K562 (cell line): Measurements from ENCODE around the gene TMEM185B. TPM values are rescaled to one million over a fixed set of nuclear protein-coding genes. Genes with fewer than 3 reads are reported as not detected.

ENCODE experiments used
- ATF1 ChIP-seq, 2 experiments: fragments of 450-650 bp in 1 of 2; IDR thresholded peaks; 2 replicates each; pipeline ENCODE4 v1.6.1; 2016; ENCODE audit warnings: missing compliant biosample characterization in 1 of 2, missing genetic modification characterization in 1 of 2
- BHLHE40 ChIP-seq: IDR thresholded peaks from 2 replicates; pipeline ENCODE4 v1.6.1; 2011; ENCODE audit warnings: low read length, improper control_type of control experiment
- CREB3L1 ChIP-seq: fragments of 450-650 bp; IDR thresholded peaks from 2 replicates; pipeline ENCODE4 v1.6.1; 2014; ENCODE audit warnings: low read depth, mild to moderate bottlenecking, moderate library complexity, borderline replicate concordance
- CSDE1 ChIP-seq, 2 experiments: fragments of 450-650 bp; IDR thresholded peaks; 2 replicates each; pipeline ENCODE4 v1.6.1; 2016; ENCODE audit warnings: mild to moderate bottlenecking in 1 of 2
- FOXM1 ChIP-seq, 2 experiments: fragments of 450-650 bp in 1 of 2; sonication (generic) in 1 of 2; formaldehyde crosslinking in 1 of 2; IDR thresholded peaks; 2 replicates each; pipeline versions ENCODE4 v1.6.1 to v1.9.0; 2017 to 2022; ENCODE audit warnings: low read depth in 2 of 2, mild to moderate bottlenecking in 2 of 2, missing genetic modification reagents in 1 of 2, moderate library complexity in 1 of 2
- LARP7 ChIP-seq: fragments of 450-650 bp; IDR thresholded peaks from 2 replicates; pipeline ENCODE4 v1.6.1; 2016
- MYC ChIP-seq, 2 experiments: fragments of 250-450 bp in 1 of 2; sonication (Bioruptor Pico) in 1 of 2; IDR thresholded peaks; 2 replicates each; pipeline versions ENCODE4 v1.5.1 to v1.6.1; 2012 to 2021; ENCODE audit warnings: low read depth in 2 of 2, borderline replicate concordance in 1 of 2, improper control_type of control experiment in 1 of 2, low read length in 1 of 2, mild to moderate bottlenecking in 1 of 2, moderate library complexity in 1 of 2
- SP1 ChIP-seq: sonication (generic); formaldehyde crosslinking; IDR thresholded peaks from 2 replicates; pipeline ENCODE4 v1.8.1; 2022; ENCODE audit warnings: mild to moderate bottlenecking, missing genetic modification reagents
- TCF7 ChIP-seq: sonication (generic); IDR thresholded peaks from 2 replicates; pipeline ENCODE4 v1.6.1; 2016; ENCODE audit warnings: antibody characterized with exemption, borderline replicate concordance
- TEAD1 ChIP-seq, 2 experiments: fragments of 450-650 bp in 1 of 2; sonication (generic) in 1 of 2; formaldehyde crosslinking; IDR thresholded peaks; 2 replicates each; pipeline versions ENCODE4 v1.4.0 to v1.8.0; 2020 to 2022; ENCODE audit warnings: mild to moderate bottlenecking in 2 of 2, missing genetic modification reagents in 1 of 2
- TGIF2 ChIP-seq: sonication (generic); formaldehyde crosslinking; IDR thresholded peaks from 2 replicates; pipeline ENCODE4 v1.8.1; 2022; ENCODE audit warnings: mild to moderate bottlenecking, missing genetic modification reagents, moderate library complexity
- ZEB2 ChIP-seq: fragments of 450-650 bp; IDR thresholded peaks from 2 replicates; pipeline ENCODE4 v1.6.1; 2016
- ZKSCAN1 ChIP-seq: fragments of 150-350 bp; IDR thresholded peaks from 2 replicates; pipeline ENCODE4 v1.6.1; 2016; ENCODE audit warnings: low read depth, low read length
- ZNF121 ChIP-seq: sonication (generic); formaldehyde crosslinking; conservative IDR thresholded peaks from 2 replicates; pipeline ENCODE4 v1.8.0; 2022; ENCODE audit warnings: missing genetic modification reagents
- ZNF184 ChIP-seq: sonication (generic); formaldehyde crosslinking; IDR thresholded peaks from 2 replicates; pipeline ENCODE4 v1.5.0; 2020; ENCODE audit warnings: missing genetic modification reagents
- polyA plus RNA-seq, 8 experiments: library from polyadenylated mRNA; depleted of rRNA in 4 of 8; stranded (reverse) in 5 of 8; unstranded in 3 of 8; fragments of >200 nt; fragmentation: Nextera tagmentation in 2 of 8; fragmentation: Illumina TruSeq in 1 of 8; extraction: Ambion mirVana in 2 of 8; extraction: Trizol in 1 of 8; gene quantifications; 2 replicates each; pipeline versions ENCODE4 v1.2.1 to v1.2.3, GENCODE V29; 2011 to 2014; ENCODE audit warnings: inconsistent platforms in 1 of 8, missing spikeins in 1 of 8
- total RNA-seq, 7 experiments: library from RNA; depleted of rRNA in 6 of 7; stranded (reverse); fragments of >200 nt in 6 of 7; fragmentation: Illumina TruSeq in 2 of 7; extraction: Trizol in 2 of 7; gene quantifications; 2 replicates each; pipeline versions ENCODE4 v1.2.1 to v1.2.3, GENCODE V29; 2011 to 2021; ENCODE audit warnings: low replicate concordance in 1 of 7
- TF ChIP-seq, protein P1 (sequence below): sonication (generic); formaldehyde crosslinking; IDR thresholded peaks from 2 replicates; pipeline ENCODE4 v1.8.0; 2022; ENCODE audit warnings: mild to moderate bottlenecking, missing genetic modification reagents
- TF ChIP-seq, protein P2 (sequence below): fragments of 250-450 bp; sonication (Bioruptor Pico); IDR thresholded peaks from 2 replicates; pipeline ENCODE4 v1.8.0; 2021; ENCODE audit warnings: borderline replicate concordance, mild to moderate bottlenecking, moderate library complexity; ENCODE audit not compliant: poor library complexity, severe bottlenecking

The TMEM185B gene
- total and polyA plus RNA-seq, 9 of the 15 experiments (the other 6 are each of a cell fraction or from before 2014, with no cell fraction given) = 2.9 to 28.2 (median 11.5) TPM

DNA sequence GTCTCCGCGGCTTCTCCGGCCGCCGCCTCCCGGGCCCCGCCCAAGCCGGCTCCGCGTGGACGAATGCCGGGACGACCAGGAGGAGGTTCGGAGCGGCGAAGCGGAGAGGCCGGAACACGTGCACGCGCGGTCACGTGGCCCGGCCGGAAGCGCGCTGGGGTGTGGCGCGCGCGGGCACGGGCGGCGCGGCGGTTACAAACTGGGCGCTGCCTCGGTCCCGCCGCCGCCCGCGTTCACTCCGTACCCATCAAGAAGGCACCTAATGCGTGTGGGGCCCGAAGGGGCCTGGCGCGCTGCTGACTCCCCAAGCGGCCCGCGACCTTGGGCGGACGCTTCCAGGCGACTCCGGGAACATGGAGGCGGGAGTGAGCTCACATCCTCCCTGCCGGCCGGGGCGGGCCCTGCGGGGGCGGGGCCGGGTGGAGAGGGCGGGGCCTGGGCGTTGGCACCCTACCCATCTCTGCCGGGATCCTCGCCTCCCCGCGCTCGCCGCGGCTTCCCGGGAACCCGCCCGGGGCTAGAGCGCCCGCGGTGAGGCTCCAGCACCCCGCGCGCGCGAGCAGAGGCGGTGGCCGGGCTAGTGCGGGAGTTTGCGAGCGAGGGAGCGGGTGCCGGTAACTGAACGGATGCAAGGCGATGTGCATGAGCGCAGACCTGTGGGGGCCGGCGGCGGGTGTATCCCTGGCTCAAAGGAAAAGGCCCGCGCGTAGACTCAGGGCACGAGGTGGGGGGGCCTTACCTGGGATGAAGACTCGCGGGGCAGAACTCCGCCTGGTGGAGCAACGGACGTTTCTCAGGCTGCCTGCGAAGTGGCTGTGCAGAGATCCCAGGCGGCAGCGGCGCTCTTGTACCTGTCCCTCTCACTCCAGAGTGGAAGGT is at the start of gene TMEM185B (continued):
- TF ChIP-seq, protein P1, sequence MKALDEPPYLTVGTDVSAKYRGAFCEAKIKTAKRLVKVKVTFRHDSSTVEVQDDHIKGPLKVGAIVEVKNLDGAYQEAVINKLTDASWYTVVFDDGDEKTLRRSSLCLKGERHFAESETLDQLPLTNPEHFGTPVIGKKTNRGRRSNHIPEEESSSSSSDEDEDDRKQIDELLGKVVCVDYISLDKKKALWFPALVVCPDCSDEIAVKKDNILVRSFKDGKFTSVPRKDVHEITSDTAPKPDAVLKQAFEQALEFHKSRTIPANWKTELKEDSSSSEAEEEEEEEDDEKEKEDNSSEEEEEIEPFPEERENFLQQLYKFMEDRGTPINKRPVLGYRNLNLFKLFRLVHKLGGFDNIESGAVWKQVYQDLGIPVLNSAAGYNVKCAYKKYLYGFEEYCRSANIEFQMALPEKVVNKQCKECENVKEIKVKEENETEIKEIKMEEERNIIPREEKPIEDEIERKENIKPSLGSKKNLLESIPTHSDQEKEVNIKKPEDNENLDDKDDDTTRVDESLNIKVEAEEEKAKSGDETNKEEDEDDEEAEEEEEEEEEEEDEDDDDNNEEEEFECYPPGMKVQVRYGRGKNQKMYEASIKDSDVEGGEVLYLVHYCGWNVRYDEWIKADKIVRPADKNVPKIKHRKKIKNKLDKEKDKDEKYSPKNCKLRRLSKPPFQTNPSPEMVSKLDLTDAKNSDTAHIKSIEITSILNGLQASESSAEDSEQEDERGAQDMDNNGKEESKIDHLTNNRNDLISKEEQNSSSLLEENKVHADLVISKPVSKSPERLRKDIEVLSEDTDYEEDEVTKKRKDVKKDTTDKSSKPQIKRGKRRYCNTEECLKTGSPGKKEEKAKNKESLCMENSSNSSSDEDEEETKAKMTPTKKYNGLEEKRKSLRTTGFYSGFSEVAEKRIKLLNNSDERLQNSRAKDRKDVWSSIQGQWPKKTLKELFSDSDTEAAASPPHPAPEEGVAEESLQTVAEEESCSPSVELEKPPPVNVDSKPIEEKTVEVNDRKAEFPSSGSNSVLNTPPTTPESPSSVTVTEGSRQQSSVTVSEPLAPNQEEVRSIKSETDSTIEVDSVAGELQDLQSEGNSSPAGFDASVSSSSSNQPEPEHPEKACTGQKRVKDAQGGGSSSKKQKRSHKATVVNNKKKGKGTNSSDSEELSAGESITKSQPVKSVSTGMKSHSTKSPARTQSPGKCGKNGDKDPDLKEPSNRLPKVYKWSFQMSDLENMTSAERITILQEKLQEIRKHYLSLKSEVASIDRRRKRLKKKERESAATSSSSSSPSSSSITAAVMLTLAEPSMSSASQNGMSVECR (CRISPR knock-in tag) = peak; percentile 98
- TF ChIP-seq ATF1 (CRISPR knock-in tag; IDR thresholded peaks at IDR 0.05) = no peak
- TF ChIP-seq ATF1 (tag; IDR thresholded peaks at IDR 0.05) = peak; percentile 85
- TF ChIP-seq SP1 (CRISPR knock-in tag) = peak; percentile 68; the same call in 1 of the 2 replicates
- no peak for TF ChIP-seq ZKSCAN1
- TF ChIP-seq CREB3L1 = peak; percentile 95
- peak in 1 of 2 experiments; percentile 94; a peak in 2 of 4 replicates for TF ChIP-seq TEAD1 (CRISPR knock-in tag; IDR thresholded peaks at IDR 0.05)
- TF ChIP-seq ZNF184 (CRISPR knock-in tag) = no peak
- peak; percentile 97 for TF ChIP-seq BHLHE40
- no peak for TF ChIP-seq LARP7
- no peak for TF ChIP-seq ZNF121 (CRISPR knock-in tag)
- no peak for TF ChIP-seq FOXM1 (IDR thresholded peaks at IDR 0.05; ENCODE audit: low read depth)
- TF ChIP-seq FOXM1 (CRISPR knock-in tag; IDR thresholded peaks at IDR 0.05; ENCODE audit: low read depth) = peak; percentile 87
- TF ChIP-seq TGIF2 (CRISPR knock-in tag) = peak; percentile 86; the same call in 1 of the 2 replicates
- TF ChIP-seq, protein P2, sequence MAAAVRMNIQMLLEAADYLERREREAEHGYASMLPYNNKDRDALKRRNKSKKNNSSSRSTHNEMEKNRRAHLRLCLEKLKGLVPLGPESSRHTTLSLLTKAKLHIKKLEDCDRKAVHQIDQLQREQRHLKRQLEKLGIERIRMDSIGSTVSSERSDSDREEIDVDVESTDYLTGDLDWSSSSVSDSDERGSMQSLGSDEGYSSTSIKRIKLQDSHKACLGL (CRISPR knock-in tag) = peak; percentile 77
- TF ChIP-seq MYC (IDR thresholded peaks at IDR 0.05; ENCODE audit: low read depth, low read length) = peak; percentile 99
- no peak for TF ChIP-seq MYC (CRISPR knock-in tag; IDR thresholded peaks at IDR 0.05; ENCODE audit: borderline replicate concordance, low read depth)
- TF ChIP-seq TCF7 = no peak
- no peak; the same call in 1 of the 2 replicates for TF ChIP-seq ZEB2
- no peak for TF ChIP-seq CSDE1 (IDR thresholded peaks at IDR 0.05)
